Activated T-helper 17 cell treated with anti-CD3 and anti-CD28 coated beads, Interleukin-2, amount 50 U/mL, for 72 hours (primary cell): ENCODE data around the gene MSANTD4. TPM values are rescaled to one million over a fixed set of nuclear protein-coding genes. Genes with fewer than 3 reads are reported as not detected.
"Not testable (repeated sequence)": the region's sequence is repeated elsewhere in the genome, so short reads cannot be mapped to it uniquely, and the experiment has no call there.

ENCODE experiments used
- ATAC-seq: fragments of 150-1000 bp; cut with Tn5 transposase; replicated peaks from 2 replicates; pipeline ENCODE4 v1.10.0; 2021; ENCODE audit warnings: mild to moderate bottlenecking, moderate library complexity
- H3K27ac Mint-ChIP-seq: one replicate; pipeline ENCODE4 v1.8.0; 2022; ENCODE audit warnings: mixed read lengths
- H3K27me3 Mint-ChIP-seq: one replicate; pipeline ENCODE4 v1.8.0; 2022; ENCODE audit warnings: mixed read lengths
- H3K36me3 Mint-ChIP-seq: one replicate; pipeline ENCODE4 v1.8.0; 2022; ENCODE audit warnings: low read depth, mild to moderate bottlenecking, mixed read lengths
- H3K4me1 Mint-ChIP-seq: one replicate; pipeline ENCODE4 v1.8.0; 2022; ENCODE audit warnings: mixed read lengths
- H3K4me3 Mint-ChIP-seq: one replicate; pipeline ENCODE4 v1.8.0; 2022; ENCODE audit warnings: mild to moderate bottlenecking, mixed read lengths
- H3K9me3 Mint-ChIP-seq: one replicate; pipeline ENCODE4 v1.8.0; 2022; ENCODE audit warnings: mixed read lengths
- total RNA-seq, 2 donors: library from RNA; stranded (reverse); gene quantifications; one replicate each; pipeline ENCODE4 v1.2.3, GENCODE V29; 2022

Gene MSANTD4
- total RNA-seq: 10 to 100 TPM; 13.4 to 16.6 TPM

GRCh38 chr11:106021967-106022794 is at the start of gene MSANTD4:
Gene MSANTD4, minus strand, starts transcription at chr11:106022240. Its CDS starts 11,323 bp downstream, at chr11:106010917.
- Mint-ChIP-seq H3K27ac (peak within 1 kb of the TSS; percentile 88), H3K4me1 (peaks cover 20% of the 10 kb centered on the region), H3K4me3 (peak within 1 kb of the TSS; percentile 87), H3K9me3 (peaks cover 3% of the 10 kb centered on the region), H3K36me3 (peaks cover 31% of the 10 kb centered on the region), H3K27me3 (peaks cover 3% of the 10 kb centered on the region)
- ATAC-seq: peak; percentile 97

GRCh38 chr11:106070606-106071005 is 48.6 kb upstream of the MSANTD4 start:
- Mint-ChIP-seq H3K4me1 (peaks cover 22% of the 10 kb centered on the region), H3K27me3 (no peaks in the 10 kb centered on the region), H3K4me3 (no peak overlapping the region), H3K36me3 (peaks cover 13% of the 10 kb centered on the region), H3K9me3 (no peaks in the 10 kb centered on the region), H3K27ac (no peak overlapping the region)
- ATAC-seq: no peak

DNA sequence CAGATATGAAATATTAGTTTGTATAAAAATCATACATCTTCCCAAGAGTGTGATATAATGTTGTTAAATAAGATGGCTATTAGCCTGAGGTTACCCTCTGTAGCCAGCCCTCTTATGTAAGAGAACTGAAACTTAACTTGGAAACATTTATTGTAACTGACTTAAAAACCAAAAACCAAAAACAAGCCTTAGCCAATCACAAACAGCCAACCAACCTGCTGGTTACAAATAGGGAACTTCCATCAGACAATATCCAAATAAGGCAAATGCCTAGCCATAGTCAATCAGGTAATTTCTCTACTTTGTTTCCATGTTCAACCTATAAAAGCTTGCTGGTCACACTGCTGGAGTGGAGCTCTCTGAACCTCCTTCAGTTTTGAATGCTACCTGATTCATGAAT is 41.0 kb upstream of the MSANTD4 start:
- H3K36me3 Mint-ChIP-seq: peaks cover 13% of the 10 kb centered on the region
- H3K27ac Mint-ChIP-seq: peak overlapping the region; percentile 49
- ATAC-seq: peak; percentile 64
- no peaks in the 10 kb centered on the region for H3K9me3 Mint-ChIP-seq
- no peak overlapping the region for H3K4me3 Mint-ChIP-seq
- peaks cover 19% of the 10 kb centered on the region for H3K4me1 Mint-ChIP-seq
- no peaks in the 10 kb centered on the region for H3K27me3 Mint-ChIP-seq

- no peaks in the 10 kb centered on the region for H3K9me3 Mint-ChIP-seq
- H3K4me3 Mint-ChIP-seq: peak overlapping the region; percentile 7
- H3K27me3 Mint-ChIP-seq: no peaks in the 10 kb centered on the region
- H3K36me3 Mint-ChIP-seq: peaks cover 17% of the 10 kb centered on the region
- H3K27ac Mint-ChIP-seq: peak overlapping the region; percentile 49
- ATAC-seq: peak; percentile 78
- peaks cover 17% of the 10 kb centered on the region for H3K4me1 Mint-ChIP-seq
Observed at GRCh38 chr11:106061954-106062949, 40.2 kb upstream of the MSANTD4 start.

- Mint-ChIP-seq H3K4me1 (peaks cover 17% of the 10 kb centered on the region), H3K27ac (no peak overlapping the region), H3K4me3 (no peak overlapping the region), H3K27me3 (no peaks in the 10 kb centered on the region), H3K9me3 (no peaks in the 10 kb centered on the region), H3K36me3 (peaks cover 17% of the 10 kb centered on the region)
- ATAC-seq: no peak
Observed at GRCh38 chr11:106061249-106061784, 39.3 kb upstream of the MSANTD4 start.

DNA sequence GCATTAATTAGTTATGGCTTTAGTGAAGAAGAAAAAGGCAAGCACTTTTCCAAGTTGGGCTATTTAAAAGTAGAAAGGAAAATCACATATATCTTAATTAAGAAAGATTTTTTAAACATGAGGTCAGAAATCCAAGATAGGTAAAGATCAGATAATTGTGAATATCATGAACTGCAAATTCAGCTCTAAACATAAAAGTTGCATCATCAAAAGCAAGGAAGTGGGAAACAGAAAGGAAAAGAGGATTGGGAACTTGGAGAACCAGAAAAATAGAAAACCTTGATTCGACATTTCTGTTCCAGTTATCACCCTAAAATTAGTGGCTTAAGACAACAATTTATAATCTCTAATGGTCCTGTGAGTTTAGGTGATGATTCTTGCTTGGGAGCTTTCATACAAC is 37.6 kb upstream of the MSANTD4 start:
- no peak overlapping the region for H3K27ac Mint-ChIP-seq
- no peak for ATAC-seq
- peaks cover 13% of the 10 kb centered on the region for H3K36me3 Mint-ChIP-seq
- no peaks in the 10 kb centered on the region for H3K9me3 Mint-ChIP-seq
- H3K4me3 Mint-ChIP-seq: no peak overlapping the region
- H3K4me1 Mint-ChIP-seq: peaks cover 13% of the 10 kb centered on the region
- H3K27me3 Mint-ChIP-seq: no peaks in the 10 kb centered on the region

- H3K9me3 Mint-ChIP-seq, ATAC-seq, H3K4me3 Mint-ChIP-seq, H3K27me3 Mint-ChIP-seq, H3K27ac Mint-ChIP-seq: not testable (repeated sequence)
- Mint-ChIP-seq H3K4me1 (peaks cover 13% of the 10 kb centered on the region), H3K36me3 (peaks cover 13% of the 10 kb centered on the region)
Observed at GRCh38 chr11:106058377-106058776, 36.3 kb upstream of the MSANTD4 start.

DNA sequence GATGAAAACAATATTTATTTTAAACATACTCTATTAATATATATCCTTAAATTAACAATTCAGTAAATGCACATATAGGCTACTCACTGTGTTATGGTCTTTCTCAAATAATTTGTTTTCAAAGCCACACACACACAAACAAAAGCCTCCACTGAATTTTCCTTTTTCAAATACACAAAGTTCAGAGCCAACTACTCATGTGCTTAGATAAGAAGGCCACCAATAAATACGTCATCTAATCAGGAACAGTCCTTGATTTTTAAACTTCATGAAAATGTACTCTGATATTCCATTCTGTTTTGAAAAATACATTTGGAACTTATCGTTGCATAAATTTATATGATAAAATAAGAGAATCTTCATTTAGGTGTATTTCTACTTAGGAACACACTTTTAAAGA is 29.1 kb upstream of the MSANTD4 start:
- H3K27me3 Mint-ChIP-seq: no peaks in the 10 kb centered on the region
- no peak for ATAC-seq
- H3K4me1 Mint-ChIP-seq: no peaks in the 10 kb centered on the region
- no peak overlapping the region for H3K27ac Mint-ChIP-seq
- H3K4me3 Mint-ChIP-seq: no peak overlapping the region
- no peaks in the 10 kb centered on the region for H3K9me3 Mint-ChIP-seq
- H3K36me3 Mint-ChIP-seq: no peaks in the 10 kb centered on the region

GRCh38 chr11:106049727-106050476 is 27.9 kb upstream of the MSANTD4 start:
- Mint-ChIP-seq H3K36me3 (no peaks in the 10 kb centered on the region), H3K27me3 (no peaks in the 10 kb centered on the region), H3K4me1 (no peaks in the 10 kb centered on the region), H3K9me3 (no peaks in the 10 kb centered on the region), H3K4me3 (no peak overlapping the region), H3K27ac (no peak overlapping the region)
- no peak for ATAC-seq

GRCh38 chr11:106047631-106048030 is 25.6 kb upstream of the MSANTD4 start:
- H3K4me1 Mint-ChIP-seq: no peaks in the 10 kb centered on the region
- H3K27ac Mint-ChIP-seq: no peak overlapping the region
- H3K36me3 Mint-ChIP-seq: no peaks in the 10 kb centered on the region
- no peak for ATAC-seq
- peaks cover 5% of the 10 kb centered on the region for H3K27me3 Mint-ChIP-seq
- no peak overlapping the region for H3K4me3 Mint-ChIP-seq
- no peaks in the 10 kb centered on the region for H3K9me3 Mint-ChIP-seq

GRCh38 chr11:106043540-106043939 is 21.5 kb upstream of the MSANTD4 start:
- no peaks in the 10 kb centered on the region for H3K9me3 Mint-ChIP-seq
- no peaks in the 10 kb centered on the region for H3K36me3 Mint-ChIP-seq
- H3K4me1 Mint-ChIP-seq: no peaks in the 10 kb centered on the region
- peaks cover 9% of the 10 kb centered on the region for H3K27me3 Mint-ChIP-seq
- H3K27ac Mint-ChIP-seq: no peak overlapping the region
- no peak overlapping the region for H3K4me3 Mint-ChIP-seq
- ATAC-seq: no peak

- no peak for ATAC-seq
- no peaks in the 10 kb centered on the region for H3K36me3 Mint-ChIP-seq
- H3K27ac Mint-ChIP-seq: no peak overlapping the region
- H3K4me3 Mint-ChIP-seq: no peak overlapping the region
- no peaks in the 10 kb centered on the region for H3K4me1 Mint-ChIP-seq
- peaks cover 34% of the 10 kb centered on the region for H3K27me3 Mint-ChIP-seq
- H3K9me3 Mint-ChIP-seq: no peaks in the 10 kb centered on the region
Observed at GRCh38 chr11:106032861-106033260, 10.8 kb upstream of the MSANTD4 start.

- ATAC-seq: no peak
- H3K4me1 Mint-ChIP-seq: no peaks in the 10 kb centered on the region
- no peaks in the 10 kb centered on the region for H3K36me3 Mint-ChIP-seq
- H3K9me3 Mint-ChIP-seq: peaks cover 8% of the 10 kb centered on the region
- H3K4me3 Mint-ChIP-seq: no peak overlapping the region
- H3K27me3 Mint-ChIP-seq: peaks cover 40% of the 10 kb centered on the region
- H3K27ac Mint-ChIP-seq: no peak overlapping the region
Observed at GRCh38 chr11:106031936-106032335, 9.9 kb upstream of the MSANTD4 start.
